KMS-11 (cell line): Measurements from ENCODE around the gene ZNF552.
"Not testable (repeated sequence)": the region's sequence is repeated elsewhere in the genome, so short reads cannot be mapped to it uniquely, and the experiment has no call there.

Experiments
- H2AFZ ChIP-seq: fragments of 200-600 bp; sonication (generic); 2 replicates; pipeline ENCODE4 v1.6.1; 2016; ENCODE audit warnings: antibody characterized with exemption, mixed run types, low read depth
- H3K27ac ChIP-seq: fragments of 200-600 bp; sonication (generic); 2 replicates; pipeline ENCODE4 v1.6.1; 2016; ENCODE audit warnings: mild to moderate bottlenecking, mixed run types
- H3K27me3 ChIP-seq: fragments of 200-600 bp; sonication (generic); 2 replicates; pipeline ENCODE4 v1.6.1; 2017; ENCODE audit warnings: mild to moderate bottlenecking, low read depth, mixed run types, moderate library complexity; ENCODE audit not compliant: insufficient read depth
- H3K36me3 ChIP-seq: fragments of 200-600 bp; sonication (generic); 2 replicates; pipeline ENCODE4 v1.6.1; 2017; ENCODE audit warnings: mild to moderate bottlenecking, mixed run types; ENCODE audit not compliant: insufficient read depth
- H3K4me1 ChIP-seq: fragments of 200-600 bp; sonication (generic); 2 replicates; pipeline ENCODE4 v1.6.1; 2016; ENCODE audit warnings: mild to moderate bottlenecking, low read depth, mixed run types; ENCODE audit not compliant: poor library complexity, severe bottlenecking
- H3K4me2 ChIP-seq: fragments of 200-600 bp; sonication (generic); 2 replicates; pipeline ENCODE4 v1.7.0; 2016; ENCODE audit warnings: mild to moderate bottlenecking, mixed run types
- H3K4me3 ChIP-seq: fragments of 200-600 bp; sonication (generic); IDR thresholded peaks from 2 replicates; pipeline ENCODE4 v1.6.1; 2017; ENCODE audit warnings: low read depth, low read length, mixed read lengths; ENCODE audit not compliant: insufficient read depth
- H3K79me2 ChIP-seq: fragments of 200-600 bp; sonication (generic); 2 replicates; pipeline ENCODE4 v1.6.1; 2016; ENCODE audit warnings: low read depth, mixed run types; ENCODE audit not compliant: insufficient read depth
- H3K9ac ChIP-seq: fragments of 200-600 bp; sonication (generic); 2 replicates; pipeline ENCODE4 v1.6.1; 2016; ENCODE audit warnings: mild to moderate bottlenecking, mixed run types
- H4K20me1 ChIP-seq: fragments of 200-600 bp; sonication (generic); 2 replicates; pipeline ENCODE4 v1.6.1; 2016; ENCODE audit warnings: mild to moderate bottlenecking, mixed run types; ENCODE audit not compliant: insufficient read depth
- CTCF ChIP-seq: fragments of 200-600 bp; sonication (generic); conservative IDR thresholded peaks from 2 replicates; pipeline ENCODE4 v1.6.1; 2017; ENCODE audit warnings: low read depth, mild to moderate bottlenecking, antibody characterized with exemption, low read length, moderate library complexity, mixed read lengths

Gene ZNF552

GRCh38 chr19:57812226-57812625, 2.5 kb downstream of the ZNF552 start:
- Histone ChIP-seq H3K9ac (no peak overlapping the region), H3K27ac (no peak overlapping the region), H3K79me2 (peaks cover 13% of the 10 kb centered on the region; the same call in 1 of the 2 replicates), H3K27me3 (no peaks in the 10 kb centered on the region), H3K4me3 (no peak overlapping the region), H3K36me3 (no peaks in the 10 kb centered on the region; the same call in 1 of the 2 replicates), H3K4me2 (no peak overlapping the region), H2AFZ (no peak overlapping the region), H3K4me1 (peaks cover 23% of the 10 kb centered on the region), H4K20me1 (no peaks in the 10 kb centered on the region)
- TF ChIP-seq CTCF, result no peak

GRCh38 chr19:57810410-57811295, 4.1 kb downstream of the ZNF552 start:
- H3K4me2 ChIP-seq, H2AFZ ChIP-seq, H3K4me3 ChIP-seq, H3K9ac ChIP-seq, H3K27me3 ChIP-seq, H3K27ac ChIP-seq, H3K36me3 ChIP-seq, H4K20me1 ChIP-seq: not testable (repeated sequence)
- Histone ChIP-seq H3K79me2 (peaks cover 13% of the 10 kb centered on the region; the same call in 1 of the 2 replicates), H3K4me1 (peaks cover 23% of the 10 kb centered on the region)

GRCh38 chr19:57807541-57807940, 7.2 kb downstream of the ZNF552 start:
- H3K4me1 ChIP-seq, result peaks cover 6% of the 10 kb centered on the region
- no peak overlapping the region for H3K4me2 ChIP-seq
- no peak overlapping the region for H3K4me3 ChIP-seq
- H3K27me3 ChIP-seq, result no peaks in the 10 kb centered on the region
- H3K27ac ChIP-seq, result no peak overlapping the region
- TF ChIP-seq CTCF, result no peak
- no peak overlapping the region for H2AFZ ChIP-seq
- H3K9ac ChIP-seq, result no peak overlapping the region
- H3K79me2 ChIP-seq, result no peaks in the 10 kb centered on the region
- no peaks in the 10 kb centered on the region; the same call in 1 of the 2 replicates for H3K36me3 ChIP-seq
- no peaks in the 10 kb centered on the region for H4K20me1 ChIP-seq

GRCh38 chr19:57803594-57804325, 11.0 kb downstream of the ZNF552 start:
- Histone ChIP-seq H2AFZ (no peak overlapping the region), H3K4me3 (no peak overlapping the region), H4K20me1 (no peaks in the 10 kb centered on the region), H3K4me2 (no peak overlapping the region), H3K79me2 (no peaks in the 10 kb centered on the region), H3K9ac (no peak overlapping the region), H3K27ac (no peak overlapping the region), H3K4me1 (no peaks in the 10 kb centered on the region), H3K36me3 (no peaks in the 10 kb centered on the region), H3K27me3 (no peaks in the 10 kb centered on the region)
- TF ChIP-seq CTCF, result no peak

GRCh38 chr19:57803265-57803593, 11.5 kb downstream of the ZNF552 start:
- Histone ChIP-seq H3K4me3 (no peak overlapping the region), H3K4me2 (no peak overlapping the region), H2AFZ (no peak overlapping the region)

More at GRCh38 chr19:57803265-57803593, 11.5 kb downstream of the ZNF552 start:
- H3K36me3 ChIP-seq, result no peaks in the 10 kb centered on the region
- no peaks in the 10 kb centered on the region for H3K79me2 ChIP-seq
- H3K9ac ChIP-seq, result no peak overlapping the region
- H4K20me1 ChIP-seq, result no peaks in the 10 kb centered on the region
- TF ChIP-seq CTCF, result no peak
- no peak overlapping the region for H3K27ac ChIP-seq
- no peaks in the 10 kb centered on the region for H3K4me1 ChIP-seq
- no peaks in the 10 kb centered on the region for H3K27me3 ChIP-seq
